ENCODE results near the gene ZNF283.
"Not testable (repeated sequence)": the region's sequence is repeated elsewhere in the genome, so short reads cannot be mapped to it uniquely, and the experiment has no call there.

GRCh38 chr19:43824572-43824971 lies 2.5 kb upstream of the ZNF283 start:
- not testable (repeated sequence) for TF ChIP-seq CTCF (conservative IDR thresholded peaks at IDR 0.05); ZFX (IDR thresholded peaks at IDR 0.05)

Data from C4-2B (cell line).